ENCODE measurements around the gene TBC1D32. TPM values are rescaled to one million over a fixed set of nuclear protein-coding genes. Genes with fewer than 3 reads are reported as not detected.

TBC1D32 gene
- total RNA-seq, 4 donors from 2014 or later, result 13.4 to 49.6 (median 22.6) TPM

GRCh38 chr6:121143476-121143875 is 190.8 kb downstream of the TBC1D32 start:
- no peak for TF ChIP-seq POLR2AphosphoS5 (IDR thresholded peaks at IDR 0.05)
- no peak for TF ChIP-seq CTCF (IDR thresholded peaks at IDR 0.05)
- TF ChIP-seq POLR2A (IDR thresholded peaks at IDR 0.05), result no peak
- H3K27me3 ChIP-seq, result no peaks in the 10 kb centered on the region
- H3K4me3 ChIP-seq, result no peak overlapping the region
- H3K36me3 ChIP-seq, result no peaks in the 10 kb centered on the region
- no peaks in the 10 kb centered on the region for H3K4me1 ChIP-seq
- no peak for DNase-seq
- in situ Hi-C loops (cut with MboI; ENCODE audit: low pct_ligation_motif_present in 1 of 4, low pct_unique_long_range_greater_than_20kb in 1 of 4, low sequenced_read_pairs in 3 of 4), result no loop called here
- intact Hi-C loops (cut with DNase I; ENCODE audit: low total_unique reads), result no loop called here
- WGBS, 2 donors (ENCODE audit: low coverage in 1 of 2), result 89 to 92% methylated on average over 2 of the region's 2 CpGs
- H3K27ac ChIP-seq, result no peak overlapping the region
- no peaks in the 10 kb centered on the region for H3K9me3 ChIP-seq

- in situ Hi-C loops (cut with MboI; ENCODE audit: low pct_ligation_motif_present in 1 of 4, low pct_unique_long_range_greater_than_20kb in 1 of 4, low sequenced_read_pairs in 3 of 4) (no loop called here), intact Hi-C loops (cut with DNase I; ENCODE audit: low total_unique reads) (no loop called here)
- 99 to 100% methylated on average over 2 to 6 of the region's 6 CpGs for WGBS, 2 donors (ENCODE audit: low coverage in 1 of 2)
- H3K4me1 ChIP-seq, result no peaks in the 10 kb centered on the region
- no peak for DNase-seq
- H3K27ac ChIP-seq, result no peak overlapping the region
- TF ChIP-seq POLR2A (IDR thresholded peaks at IDR 0.05) (no peak), POLR2AphosphoS5 (IDR thresholded peaks at IDR 0.05) (no peak), CTCF (IDR thresholded peaks at IDR 0.05) (no peak), EP300 (IDR thresholded peaks at IDR 0.05; ENCODE audit: low read depth) (no peak)
- H3K27me3 ChIP-seq, result no peaks in the 10 kb centered on the region
- H3K4me3 ChIP-seq, result no peak overlapping the region
- no peaks in the 10 kb centered on the region for H3K36me3 ChIP-seq
- no peaks in the 10 kb centered on the region for H3K9me3 ChIP-seq
These were observed 192.2 kb downstream of the TBC1D32 start for GRCh38 chr6:121142093-121142492.

GRCh38 chr6:121135425-121135824 is 198.9 kb downstream of the TBC1D32 start:
- in situ Hi-C loops (cut with MboI; ENCODE audit: low pct_ligation_motif_present in 1 of 4, low pct_unique_long_range_greater_than_20kb in 1 of 4, low sequenced_read_pairs in 3 of 4) (no loop called here), intact Hi-C loops (cut with DNase I; ENCODE audit: low total_unique reads) (no loop called here)
- no peak for DNase-seq
- no peaks in the 10 kb centered on the region for H3K36me3 ChIP-seq
- H3K27ac ChIP-seq, result no peak overlapping the region
- TF ChIP-seq CTCF (IDR thresholded peaks at IDR 0.05) (no peak), POLR2AphosphoS5 (IDR thresholded peaks at IDR 0.05) (no peak)
- no peaks in the 10 kb centered on the region for H3K4me1 ChIP-seq
- H3K27me3 ChIP-seq, result no peaks in the 10 kb centered on the region
- H3K9me3 ChIP-seq, result no peaks in the 10 kb centered on the region
- H3K4me3 ChIP-seq, result no peak overlapping the region

- no peaks in the 10 kb centered on the region for H3K4me1 ChIP-seq
- H3K9me3 ChIP-seq, result no peaks in the 10 kb centered on the region
- no peak for TF ChIP-seq EP300 (IDR thresholded peaks at IDR 0.05; ENCODE audit: low read depth)
- no peak for TF ChIP-seq CTCF (IDR thresholded peaks at IDR 0.05)
- TF ChIP-seq POLR2A (IDR thresholded peaks at IDR 0.05), result no peak
- no peak for TF ChIP-seq POLR2AphosphoS5 (IDR thresholded peaks at IDR 0.05)
- no peak overlapping the region for H3K27ac ChIP-seq
- in situ Hi-C loops (cut with MboI; ENCODE audit: low pct_ligation_motif_present in 1 of 4, low pct_unique_long_range_greater_than_20kb in 1 of 4, low sequenced_read_pairs in 3 of 4) (no loop called here), intact Hi-C loops (cut with DNase I; ENCODE audit: low total_unique reads) (no loop called here)
- H3K36me3 ChIP-seq, result no peaks in the 10 kb centered on the region
- no peaks in the 10 kb centered on the region for H3K27me3 ChIP-seq
- DNase-seq, result no peak
- H3K4me3 ChIP-seq, result no peak overlapping the region
These were observed 199.4 kb downstream of the TBC1D32 start for GRCh38 chr6:121134922-121135321.
